HCT116 (cell line): Measurements from ENCODE around the gene FAM120A. TPM values are rescaled to one million over a fixed set of nuclear protein-coding genes. Genes with fewer than 3 reads are reported as not detected.

Experiments used
- ATAC-seq: fragments of 200-7000 bp; cut with Tn5 transposase; 2 replicates; pipeline ENCODE4 v1.9.1; 2020; ENCODE audit warnings: mild to moderate bottlenecking, moderate library complexity
- BruUV-seq: library from RNA; stranded (reverse); fragments of 400-500 nt; replicated peaks from 2 replicates; lab custom pipeline; 2021; lab: Mats Ljungman, UMichigan
- CTCF ChIA-PET: fragments of 300-600 bp; sonication (Branson Sonifier 250); formaldehyde crosslinking; loops from one replicate; lab custom pipeline; 2021; ENCODE audit warnings: antibody characterized with exemption; lab: Charles Lee
- POLR2A ChIA-PET: fragments of 300-600, 350-600 bp; sonication (Branson Sonifier 250); formaldehyde crosslinking; loops from one replicate; lab custom pipeline; 2021; ENCODE audit warnings: antibody characterized with exemption; lab: Charles Lee
- RAD21 ChIA-PET, 2 experiments: fragments of 300-600 bp; sonication (Branson Sonifier 250); formaldehyde crosslinking; loops; one replicate each; lab custom pipeline; 2023; ENCODE audit warnings: low total read pairs in 2 of 2; ENCODE audit not compliant: uncharacterized antibody in 2 of 2, unreplicated experiment in 2 of 2, low non-redundant PET in 1 of 2; lab: Charles Lee
- DNase-seq: peaks from one replicate; pipeline ENCODE4 v3.0.0-alpha.2; 2010; ENCODE audit warnings: low read depth, low spot score
- H2AFZ ChIP-seq: fragments of 200-600 bp; shearing (Covaris generic), sonication (generic); 2 replicates; pipeline ENCODE4 v1.6.1; 2017; ENCODE audit warnings: low read depth, mixed run types, mixed read lengths, antibody characterized with exemption, low read length; ENCODE audit not compliant: poor library complexity, severe bottlenecking
- H3K27ac ChIP-seq: 2 replicates; pipeline ENCODE4 v1.5.1; 2012; ENCODE audit warnings: low read depth, low read length
- H3K27me3 ChIP-seq: fragments of 200-600 bp; sonication (generic); 2 replicates; pipeline ENCODE4 v1.6.1; 2016; ENCODE audit warnings: mixed run types, low read length, mixed read lengths; ENCODE audit not compliant: insufficient read depth
- H3K36me3 ChIP-seq, 2 experiments: fragments of 200-500 bp in 1 of 2; fragments of 200-600 bp in 1 of 2; sonication (Bioruptor generic) in 1 of 2; sonication (generic) in 1 of 2; 2 replicates each; pipeline versions ENCODE4 v1.5.1 to v1.6.1; 2014 to 2016; ENCODE audit warnings: low read length in 2 of 2, inconsistent platforms in 1 of 2, mixed read lengths in 1 of 2, mixed run types in 1 of 2; ENCODE audit not compliant: insufficient read depth in 2 of 2, control insufficient read depth in 1 of 2
- H3K4me1 ChIP-seq, 2 experiments: fragments of 200-600 bp in 1 of 2; sonication (generic) in 1 of 2; 2 replicates each; pipeline versions ENCODE4 v1.5.1 to v1.6.1; 2012 to 2017; ENCODE audit warnings: low read length in 2 of 2, inconsistent platforms in 1 of 2, mild to moderate bottlenecking in 1 of 2, mixed read lengths in 1 of 2, mixed run types in 1 of 2, moderate library complexity in 1 of 2; ENCODE audit not compliant: insufficient read depth in 2 of 2, control insufficient read depth in 1 of 2
- H3K4me2 ChIP-seq: fragments of 200-600 bp; sonication (generic); 2 replicates; pipeline ENCODE4 v1.6.1; 2017; ENCODE audit warnings: mixed run types, low read length, mixed read lengths
- H3K4me3 ChIP-seq, 2 experiments: fragments of 200-600 bp in 1 of 2; sonication (generic) in 1 of 2; replicated peaks in 1 of 2; 2 replicates each; pipeline ENCODE4 v1.5.1; 2011 to 2016; ENCODE audit warnings: low read length in 2 of 2, control low read depth in 1 of 2, low read depth in 1 of 2, mild to moderate bottlenecking in 1 of 2, mixed read lengths in 1 of 2, mixed run types in 1 of 2
- H3K79me2 ChIP-seq: fragments of 200-600 bp; sonication (generic); 2 replicates; pipeline ENCODE4 v1.6.1; 2017; ENCODE audit warnings: mild to moderate bottlenecking, mixed run types, low read length, moderate library complexity, mixed read lengths; ENCODE audit not compliant: insufficient read depth
- H3K9ac ChIP-seq: fragments of 200-600 bp; sonication (generic); 2 replicates; pipeline ENCODE4 v1.6.1; 2016; ENCODE audit warnings: low read length, mixed read lengths
- H3K9me2 ChIP-seq: fragments of 200-600 bp; sonication (generic), shearing (Covaris generic); 2 replicates; pipeline ENCODE4 v1.6.1; 2017; ENCODE audit warnings: mixed run types, mild to moderate bottlenecking, moderate library complexity; ENCODE audit not compliant: insufficient read depth
- H3K9me3 ChIP-seq, 2 experiments: fragments of 200-500 bp in 1 of 2; fragments of 200-600 bp in 1 of 2; sonication (Bioruptor generic) in 1 of 2; sonication (generic) in 1 of 2; 2 replicates each; pipeline ENCODE4 v1.6.1; 2014 to 2017; ENCODE audit warnings: low read length in 2 of 2, mixed read lengths in 2 of 2, inconsistent platforms in 1 of 2, low read depth in 1 of 2, mild to moderate bottlenecking in 1 of 2, mixed run types in 1 of 2, moderate library complexity in 1 of 2; ENCODE audit not compliant: control insufficient read depth in 1 of 2, insufficient read depth in 1 of 2
- H4K20me1 ChIP-seq: fragments of 200-600 bp; sonication (generic), shearing (Covaris generic); 2 replicates; pipeline ENCODE4 v1.6.1; 2017; ENCODE audit warnings: mixed run types, mild to moderate bottlenecking, moderate library complexity; ENCODE audit not compliant: insufficient read depth
- CBX3 ChIP-seq: IDR thresholded peaks from 2 replicates; pipeline ENCODE4 v1.6.1; 2012; ENCODE audit warnings: low read depth
- CEBPB ChIP-seq: IDR thresholded peaks from 2 replicates; pipeline ENCODE4 v1.6.1; 2012; ENCODE audit warnings: low read depth
- EZH2 ChIP-seq: fragments of 200-600 bp; sonication (generic); IDR thresholded peaks from 2 replicates; pipeline ENCODE4 v1.6.1; 2017; ENCODE audit warnings: antibody characterized with exemption, mixed run types
- EZH2phosphoT487 ChIP-seq: fragments of 200-600 bp; IDR thresholded peaks from 2 replicates; pipeline ENCODE4 v1.6.1; 2018; ENCODE audit warnings: antibody characterized with exemption, borderline replicate concordance
- FOSL1 ChIP-seq: IDR thresholded peaks from 2 replicates; pipeline ENCODE4 v1.6.1; 2012; ENCODE audit warnings: low read depth
- POLR2A ChIP-seq: IDR thresholded peaks from 2 replicates; pipeline ENCODE4 v1.7.0; 2011; ENCODE audit warnings: borderline replicate concordance; ENCODE audit not compliant: insufficient read depth, insufficient read length; ENCODE audit errors: extremely low read depth
- POLR2AphosphoS5 ChIP-seq: IDR thresholded peaks from 2 replicates; pipeline ENCODE4 v1.6.1; 2011; ENCODE audit warnings: mild to moderate bottlenecking, low read depth, low read length, moderate library complexity
- SRF ChIP-seq: IDR thresholded peaks from 2 replicates; pipeline ENCODE4 v1.6.1; 2012; ENCODE audit warnings: low read depth
- TCF7L2 ChIP-seq: IDR thresholded peaks from 2 replicates; pipeline ENCODE4 v1.7.0; 2011; ENCODE audit warnings: borderline replicate concordance, inconsistent platforms; ENCODE audit not compliant: insufficient read depth, insufficient read length; ENCODE audit errors: extremely low read depth
- YY1 ChIP-seq: IDR thresholded peaks from 2 replicates; pipeline ENCODE4 v1.6.1; 2011; ENCODE audit warnings: low read length, low read depth, moderate library complexity, mild to moderate bottlenecking; ENCODE audit not compliant: insufficient replicate concordance; ENCODE audit errors: extremely low read depth
- ZFX ChIP-seq: fragments of 450-650 bp; IDR thresholded peaks from 2 replicates; pipeline ENCODE4 v1.6.1; 2017
- ZNF274 ChIP-seq: fragments of 200-500 bp; sonication (Bioruptor generic); IDR thresholded peaks from 2 replicates; pipeline ENCODE4 v1.6.1; 2014; ENCODE audit warnings: mild to moderate bottlenecking, low read depth, low read length, inconsistent platforms
- intact Hi-C: fragments of 100-400 bp; cut with micrococcal nuclease; formaldehyde crosslinking; loops from 2 replicates; pipeline ENCODE4 v1.10.0; 2022
- total RNA-seq: library from RNA; stranded (reverse); gene quantifications from one replicate; pipeline ENCODE4 v1.2.1, GENCODE V29; 2021; ENCODE audit not compliant: unreplicated experiment
- TF ChIP-seq, protein P1 (sequence below): IDR thresholded peaks from 2 replicates; pipeline ENCODE4 v1.6.1; 2011; ENCODE audit warnings: mild to moderate bottlenecking, low read length, moderate library complexity; ENCODE audit not compliant: insufficient replicate concordance; ENCODE audit errors: extremely low read depth
- TF ChIP-seq, protein P2 (sequence below): IDR thresholded peaks from 2 replicates; pipeline ENCODE4 v1.6.1; 2012
- TF ChIP-seq, protein P3 (sequence below): IDR thresholded peaks from 2 replicates; pipeline ENCODE4 v1.6.1; 2012

FAM120A gene
- total RNA-seq, 1 experiment from 2014 or later = 122 TPM

- TF ChIP-seq EZH2 (no peak), EZH2phosphoT487 (no peak)
- TF ChIP-seq, protein P1, sequence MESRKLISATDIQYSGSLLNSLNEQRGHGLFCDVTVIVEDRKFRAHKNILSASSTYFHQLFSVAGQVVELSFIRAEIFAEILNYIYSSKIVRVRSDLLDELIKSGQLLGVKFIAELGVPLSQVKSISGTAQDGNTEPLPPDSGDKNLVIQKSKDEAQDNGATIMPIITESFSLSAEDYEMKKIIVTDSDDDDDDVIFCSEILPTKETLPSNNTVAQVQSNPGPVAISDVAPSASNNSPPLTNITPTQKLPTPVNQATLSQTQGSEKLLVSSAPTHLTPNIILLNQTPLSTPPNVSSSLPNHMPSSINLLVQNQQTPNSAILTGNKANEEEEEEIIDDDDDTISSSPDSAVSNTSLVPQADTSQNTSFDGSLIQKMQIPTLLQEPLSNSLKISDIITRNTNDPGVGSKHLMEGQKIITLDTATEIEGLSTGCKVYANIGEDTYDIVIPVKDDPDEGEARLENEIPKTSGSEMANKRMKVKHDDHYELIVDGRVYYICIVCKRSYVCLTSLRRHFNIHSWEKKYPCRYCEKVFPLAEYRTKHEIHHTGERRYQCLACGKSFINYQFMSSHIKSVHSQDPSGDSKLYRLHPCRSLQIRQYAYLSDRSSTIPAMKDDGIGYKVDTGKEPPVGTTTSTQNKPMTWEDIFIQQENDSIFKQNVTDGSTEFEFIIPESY = no peak
- TF ChIP-seq, protein P2, sequence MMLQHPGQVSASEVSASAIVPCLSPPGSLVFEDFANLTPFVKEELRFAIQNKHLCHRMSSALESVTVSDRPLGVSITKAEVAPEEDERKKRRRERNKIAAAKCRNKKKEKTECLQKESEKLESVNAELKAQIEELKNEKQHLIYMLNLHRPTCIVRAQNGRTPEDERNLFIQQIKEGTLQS = no peak
- TF ChIP-seq, all 23 proteins: peak for 0
These were observed 107.0 kb downstream of the FAM120A start (continued) for GRCh38 chr9:93558503-93558902.

DNA sequence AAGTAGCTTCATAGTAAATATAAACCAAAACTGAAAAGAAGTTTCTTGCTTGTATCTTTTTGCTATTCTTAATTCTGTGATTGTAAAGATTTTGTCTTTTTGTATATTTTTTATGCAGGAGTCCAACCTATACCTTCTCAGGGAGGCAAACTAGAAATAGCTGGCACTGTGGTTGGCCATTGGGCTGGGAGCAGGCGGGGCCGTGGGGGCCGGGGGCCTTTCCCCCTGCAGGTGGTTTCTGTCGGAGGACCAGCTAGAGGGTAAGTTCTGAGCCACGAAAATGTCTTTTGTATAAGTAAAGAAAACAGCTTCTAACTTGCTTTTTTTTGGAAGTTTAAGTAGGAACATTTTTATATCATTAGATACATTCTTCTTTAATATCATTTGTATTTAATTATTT is 109.5 kb downstream of the FAM120A start:
- intact Hi-C loops = loop anchor here (10.0 kb wide), 2 partner anchors 256 to 556 kb away; no protein-coding TSS in a partner anchor
- no peak for ATAC-seq
- CTCF ChIA-PET = no interaction called here
- Histone ChIP-seq H3K27ac (no peak overlapping the region), H3K9me2 (no peaks in the 10 kb centered on the region), H3K27me3 (no peaks in the 10 kb centered on the region), H3K4me2 (no peak overlapping the region), H3K79me2 (no peaks in the 10 kb centered on the region), H3K9ac (no peak overlapping the region), H3K4me3 (no peak overlapping the region), H3K9me3 (no peaks in the 10 kb centered on the region), H4K20me1 (no peaks in the 10 kb centered on the region), H2AFZ (no peak overlapping the region), H3K4me1 (0 out of 4 replicates have a peak, but pooled peaks cover 0 to 1% of the 10 kb centered on the region in 2 experiments), H3K36me3 (peaks cover 32 to 47% of the 10 kb centered on the region in 2 experiments)
- POLR2A ChIA-PET = no interaction called here
- no peak for DNase-seq
- RAD21 ChIA-PET = interaction anchor here in 1 of 2 experiments (0.5 kb wide), 1 partner anchor 51 kb away, joined by 3 read pairs; no protein-coding TSS in a partner anchor
- TF ChIP-seq FOSL1 = no peak
- TF ChIP-seq POLR2AphosphoS5 = no peak
- no peak for TF ChIP-seq CBX3
- TF ChIP-seq, protein P2 = no peak
- no peak for TF ChIP-seq SRF
- no peak for TF ChIP-seq POLR2A
- no peak for TF ChIP-seq ZNF274
- TF ChIP-seq TCF7L2 = no peak
- TF ChIP-seq, protein P3, sequence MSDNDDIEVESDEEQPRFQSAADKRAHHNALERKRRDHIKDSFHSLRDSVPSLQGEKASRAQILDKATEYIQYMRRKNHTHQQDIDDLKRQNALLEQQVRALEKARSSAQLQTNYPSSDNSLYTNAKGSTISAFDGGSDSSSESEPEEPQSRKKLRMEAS = no peak
- TF ChIP-seq YY1 = no peak
- TF ChIP-seq ZFX = no peak
- no peak for TF ChIP-seq EZH2phosphoT487
- TF ChIP-seq CEBPB = no peak
- no peak for TF ChIP-seq EZH2
- no TSS peak for BruUV-seq
